ENCODE data around the gene CHST11. TPM values are rescaled to one million over a fixed set of nuclear protein-coding genes. Genes with fewer than 3 reads are reported as not detected.

Gene CHST11
- total RNA-seq, 1 experiment from 2014 or later: 0.25 TPM

- H3K36me3 ChIP-seq (ENCODE audit: control insufficient read depth, insufficient read depth, low read length): no peaks in the 10 kb centered on the region
- H3K9me3 ChIP-seq: no peaks in the 10 kb centered on the region
- Mint-ChIP-seq H3K4me1 (ENCODE audit: low read depth, unreplicated experiment) (no peaks in the 10 kb centered on the region), H3K36me3 (ENCODE audit: insufficient read depth, unreplicated experiment) (no peaks in the 10 kb centered on the region), H3K4me3 (ENCODE audit: unreplicated experiment) (no peak overlapping the region), H3K27ac (ENCODE audit: unreplicated experiment) (no peak overlapping the region), H3K9me3 (ENCODE audit: unreplicated experiment) (no peaks in the 10 kb centered on the region), H3K27me3 (ENCODE audit: insufficient read depth, unreplicated experiment) (peaks cover 2% of the 10 kb centered on the region)
- no peaks in the 10 kb centered on the region for H3K4me1 ChIP-seq
- POLR2A ChIA-PET: no interaction called here
- H3K27me3 ChIP-seq (replicated peaks; ENCODE audit: control insufficient read depth, insufficient read depth, low read length): no peaks in the 10 kb centered on the region
- no peak for DNase-seq
- TF ChIP-seq, protein P1, sequence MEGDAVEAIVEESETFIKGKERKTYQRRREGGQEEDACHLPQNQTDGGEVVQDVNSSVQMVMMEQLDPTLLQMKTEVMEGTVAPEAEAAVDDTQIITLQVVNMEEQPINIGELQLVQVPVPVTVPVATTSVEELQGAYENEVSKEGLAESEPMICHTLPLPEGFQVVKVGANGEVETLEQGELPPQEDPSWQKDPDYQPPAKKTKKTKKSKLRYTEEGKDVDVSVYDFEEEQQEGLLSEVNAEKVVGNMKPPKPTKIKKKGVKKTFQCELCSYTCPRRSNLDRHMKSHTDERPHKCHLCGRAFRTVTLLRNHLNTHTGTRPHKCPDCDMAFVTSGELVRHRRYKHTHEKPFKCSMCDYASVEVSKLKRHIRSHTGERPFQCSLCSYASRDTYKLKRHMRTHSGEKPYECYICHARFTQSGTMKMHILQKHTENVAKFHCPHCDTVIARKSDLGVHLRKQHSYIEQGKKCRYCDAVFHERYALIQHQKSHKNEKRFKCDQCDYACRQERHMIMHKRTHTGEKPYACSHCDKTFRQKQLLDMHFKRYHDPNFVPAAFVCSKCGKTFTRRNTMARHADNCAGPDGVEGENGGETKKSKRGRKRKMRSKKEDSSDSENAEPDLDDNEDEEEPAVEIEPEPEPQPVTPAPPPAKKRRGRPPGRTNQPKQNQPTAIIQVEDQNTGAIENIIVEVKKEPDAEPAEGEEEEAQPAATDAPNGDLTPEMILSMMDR (IDR thresholded peaks at IDR 0.05; ENCODE audit: insufficient read depth in 1 of 2, low read depth in 1 of 2, low read length in 1 of 2, severe bottlenecking in 1 of 2, unreplicated experiment in 1 of 2): no peak
- BruUV-seq (replicated peaks): no TSS peak
- CTCF ChIA-PET: no interaction called here
- no peak overlapping the region for H3K4me3 ChIP-seq (ENCODE audit: low read depth, low read length)
- intact Hi-C loops (cut with micrococcal nuclease; ENCODE audit: unreplicated experiment): no loop called here
Observed at GRCh38 chr12:104758771-104759170, 302.0 kb downstream of the CHST11 start.

GRCh38 chr12:104761091-104761490 lies 304.3 kb downstream of the CHST11 start:
- no peaks in the 10 kb centered on the region for H3K36me3 ChIP-seq (ENCODE audit: control insufficient read depth, insufficient read depth, low read length)
- POLR2A ChIA-PET: no interaction called here
- H3K9me3 Mint-ChIP-seq (ENCODE audit: unreplicated experiment): no peaks in the 10 kb centered on the region
- peaks cover 2% of the 10 kb centered on the region for H3K27me3 Mint-ChIP-seq (ENCODE audit: insufficient read depth, unreplicated experiment)
- no peak overlapping the region for H3K4me3 ChIP-seq (ENCODE audit: low read depth, low read length)
- CTCF ChIA-PET: no interaction called here
- H3K36me3 Mint-ChIP-seq (ENCODE audit: insufficient read depth, unreplicated experiment): no peaks in the 10 kb centered on the region
- H3K4me1 Mint-ChIP-seq (ENCODE audit: low read depth, unreplicated experiment): no peaks in the 10 kb centered on the region
- DNase-seq: no peak
- no peaks in the 10 kb centered on the region for H3K4me1 ChIP-seq
- no peak overlapping the region for H3K27ac Mint-ChIP-seq (ENCODE audit: unreplicated experiment)
- no peaks in the 10 kb centered on the region for H3K9me3 ChIP-seq
- no TSS peak for BruUV-seq (replicated peaks)
- no peak overlapping the region for H3K4me3 Mint-ChIP-seq (ENCODE audit: unreplicated experiment)
- intact Hi-C loops (cut with micrococcal nuclease; ENCODE audit: unreplicated experiment): no loop called here
- TF ChIP-seq, protein P1 (IDR thresholded peaks at IDR 0.05; ENCODE audit: insufficient read depth in 1 of 2, low read depth in 1 of 2, low read length in 1 of 2, severe bottlenecking in 1 of 2, unreplicated experiment in 1 of 2): peak; percentile 2 to 22
- no peaks in the 10 kb centered on the region for H3K27me3 ChIP-seq (replicated peaks; ENCODE audit: control insufficient read depth, insufficient read depth, low read length)

DNA sequence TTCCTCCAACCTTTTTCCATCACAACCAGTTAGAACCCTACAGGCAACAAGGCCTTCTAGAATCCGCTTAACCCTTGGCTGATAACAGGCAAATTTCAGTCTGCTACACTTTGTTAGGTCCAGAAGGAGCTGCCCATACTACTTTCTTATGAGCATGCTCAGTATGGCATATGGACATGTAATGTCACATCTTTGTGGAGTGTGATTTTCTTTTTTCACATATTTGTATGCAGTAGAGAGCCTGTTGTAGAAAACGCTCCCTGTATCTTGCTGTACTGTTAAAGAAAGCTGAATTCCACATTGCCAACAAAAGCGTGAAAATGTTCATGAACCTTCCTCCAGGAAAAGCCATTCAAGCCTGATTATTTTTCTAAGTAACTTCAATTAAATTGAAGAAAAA lies 304.9 kb downstream of the CHST11 start:
- H3K4me3 Mint-ChIP-seq (ENCODE audit: unreplicated experiment): no peak overlapping the region
- DNase-seq: no peak
- no peaks in the 10 kb centered on the region for H3K36me3 Mint-ChIP-seq (ENCODE audit: insufficient read depth, unreplicated experiment)
- peaks cover 2% of the 10 kb centered on the region for H3K27me3 Mint-ChIP-seq (ENCODE audit: insufficient read depth, unreplicated experiment)
- no TSS peak for BruUV-seq (replicated peaks)
- Histone ChIP-seq H3K9me3 (no peaks in the 10 kb centered on the region), H3K36me3 (ENCODE audit: control insufficient read depth, insufficient read depth, low read length) (no peaks in the 10 kb centered on the region), H3K27me3 (replicated peaks; ENCODE audit: control insufficient read depth, insufficient read depth, low read length) (no peaks in the 10 kb centered on the region), H3K4me3 (ENCODE audit: low read depth, low read length) (no peak overlapping the region), H3K4me1 (no peaks in the 10 kb centered on the region)
- H3K9me3 Mint-ChIP-seq (ENCODE audit: unreplicated experiment): no peaks in the 10 kb centered on the region
- H3K4me1 Mint-ChIP-seq (ENCODE audit: low read depth, unreplicated experiment): no peaks in the 10 kb centered on the region
- intact Hi-C loops (cut with micrococcal nuclease; ENCODE audit: unreplicated experiment): no loop called here
- TF ChIP-seq, protein P1 (IDR thresholded peaks at IDR 0.05; ENCODE audit: insufficient read depth in 1 of 2, low read depth in 1 of 2, low read length in 1 of 2, severe bottlenecking in 1 of 2, unreplicated experiment in 1 of 2): no peak
- no peak overlapping the region for H3K27ac Mint-ChIP-seq (ENCODE audit: unreplicated experiment)
- ChIA-PET POLR2A (no interaction called here), CTCF (no interaction called here)

Measured in Caco-2 (cell line).